ENCODE results near the gene NPPA. TPM values are rescaled to one million over a fixed set of nuclear protein-coding genes. Genes with fewer than 3 reads are reported as not detected.

NPPA gene
- total and polyA plus RNA-seq, 9 of the 15 experiments (the other 6 are each of a cell fraction or from before 2014, with no cell fraction given): not detected

DNA sequence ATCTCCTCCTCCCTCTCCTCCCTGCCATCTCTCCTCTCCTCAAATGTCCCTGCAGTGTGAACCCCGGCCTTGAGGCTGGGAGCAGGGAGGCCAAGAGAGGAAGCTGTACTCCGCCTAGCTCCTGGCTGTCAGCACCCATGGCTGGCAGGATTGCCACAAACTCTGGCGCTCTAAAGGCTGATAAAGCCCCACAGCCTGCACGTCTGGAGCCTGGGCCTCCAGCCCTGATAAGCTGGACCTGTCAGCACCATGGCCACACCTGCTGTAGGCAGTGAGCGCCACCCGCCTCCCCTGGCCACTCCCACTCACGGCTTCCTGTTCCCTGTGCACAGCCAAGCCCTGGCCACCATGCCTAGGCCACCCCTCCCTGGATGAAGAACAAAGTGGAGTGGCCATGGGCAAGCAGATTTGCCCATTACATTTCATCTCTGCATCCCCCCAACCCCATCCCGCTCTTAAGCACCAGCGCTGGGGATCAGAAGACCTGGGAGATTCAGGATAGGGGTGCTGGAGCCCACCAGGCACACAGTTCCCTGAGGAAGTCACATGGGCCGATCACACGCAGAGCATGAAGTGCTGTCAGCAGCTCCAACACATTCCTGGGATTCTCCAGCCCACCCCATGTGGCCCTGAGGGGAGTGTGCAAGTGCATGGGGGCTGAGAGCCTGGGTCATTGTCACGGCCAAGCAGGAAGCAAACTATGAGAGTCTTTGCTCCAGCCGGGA, 35.4 kb upstream of the NPPA start (continued):
- TF ChIP-seq, protein P1, sequence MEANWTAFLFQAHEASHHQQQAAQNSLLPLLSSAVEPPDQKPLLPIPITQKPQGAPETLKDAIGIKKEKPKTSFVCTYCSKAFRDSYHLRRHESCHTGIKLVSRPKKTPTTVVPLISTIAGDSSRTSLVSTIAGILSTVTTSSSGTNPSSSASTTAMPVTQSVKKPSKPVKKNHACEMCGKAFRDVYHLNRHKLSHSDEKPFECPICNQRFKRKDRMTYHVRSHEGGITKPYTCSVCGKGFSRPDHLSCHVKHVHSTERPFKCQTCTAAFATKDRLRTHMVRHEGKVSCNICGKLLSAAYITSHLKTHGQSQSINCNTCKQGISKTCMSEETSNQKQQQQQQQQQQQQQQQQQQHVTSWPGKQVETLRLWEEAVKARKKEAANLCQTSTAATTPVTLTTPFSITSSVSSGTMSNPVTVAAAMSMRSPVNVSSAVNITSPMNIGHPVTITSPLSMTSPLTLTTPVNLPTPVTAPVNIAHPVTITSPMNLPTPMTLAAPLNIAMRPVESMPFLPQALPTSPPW (CRISPR knock-in tag; IDR thresholded peaks at IDR 0.05): peak; percentile 87
- TF ChIP-seq ZNF583 (CRISPR knock-in tag; IDR thresholded peaks at IDR 0.05): peak; percentile 80
- TF ChIP-seq, protein P2, sequence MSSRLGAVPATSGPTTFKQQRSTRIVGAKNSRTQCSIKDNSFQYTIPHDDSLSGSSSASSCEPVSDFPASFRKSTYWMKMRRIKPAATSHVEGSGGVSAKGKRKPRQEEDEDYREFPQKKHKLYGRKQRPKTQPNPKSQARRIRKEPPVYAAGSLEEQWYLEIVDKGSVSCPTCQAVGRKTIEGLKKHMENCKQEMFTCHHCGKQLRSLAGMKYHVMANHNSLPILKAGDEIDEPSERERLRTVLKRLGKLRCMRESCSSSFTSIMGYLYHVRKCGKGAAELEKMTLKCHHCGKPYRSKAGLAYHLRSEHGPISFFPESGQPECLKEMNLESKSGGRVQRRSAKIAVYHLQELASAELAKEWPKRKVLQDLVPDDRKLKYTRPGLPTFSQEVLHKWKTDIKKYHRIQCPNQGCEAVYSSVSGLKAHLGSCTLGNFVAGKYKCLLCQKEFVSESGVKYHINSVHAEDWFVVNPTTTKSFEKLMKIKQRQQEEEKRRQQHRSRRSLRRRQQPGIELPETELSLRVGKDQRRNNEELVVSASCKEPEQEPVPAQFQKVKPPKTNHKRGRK (tag; IDR thresholded peaks at IDR 0.05): no peak
- TF ChIP-seq, protein P3, sequence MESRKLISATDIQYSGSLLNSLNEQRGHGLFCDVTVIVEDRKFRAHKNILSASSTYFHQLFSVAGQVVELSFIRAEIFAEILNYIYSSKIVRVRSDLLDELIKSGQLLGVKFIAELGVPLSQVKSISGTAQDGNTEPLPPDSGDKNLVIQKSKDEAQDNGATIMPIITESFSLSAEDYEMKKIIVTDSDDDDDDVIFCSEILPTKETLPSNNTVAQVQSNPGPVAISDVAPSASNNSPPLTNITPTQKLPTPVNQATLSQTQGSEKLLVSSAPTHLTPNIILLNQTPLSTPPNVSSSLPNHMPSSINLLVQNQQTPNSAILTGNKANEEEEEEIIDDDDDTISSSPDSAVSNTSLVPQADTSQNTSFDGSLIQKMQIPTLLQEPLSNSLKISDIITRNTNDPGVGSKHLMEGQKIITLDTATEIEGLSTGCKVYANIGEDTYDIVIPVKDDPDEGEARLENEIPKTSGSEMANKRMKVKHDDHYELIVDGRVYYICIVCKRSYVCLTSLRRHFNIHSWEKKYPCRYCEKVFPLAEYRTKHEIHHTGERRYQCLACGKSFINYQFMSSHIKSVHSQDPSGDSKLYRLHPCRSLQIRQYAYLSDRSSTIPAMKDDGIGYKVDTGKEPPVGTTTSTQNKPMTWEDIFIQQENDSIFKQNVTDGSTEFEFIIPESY (CRISPR knock-in tag; IDR thresholded peaks at IDR 0.05): peak; percentile 59
- no peak for TF ChIP-seq SIX5 (IDR thresholded peaks at IDR 0.05; ENCODE audit: borderline replicate concordance in 1 of 2, insufficient read depth in 1 of 2, low read depth in 1 of 2, low read length in 2 of 2)
- no peak for TF ChIP-seq LARP7 (IDR thresholded peaks at IDR 0.05)
- TF ChIP-seq RBFOX2 (IDR thresholded peaks at IDR 0.05; ENCODE audit: low read depth, low read length): peak; percentile 78
- TF ChIP-seq, protein P4, sequence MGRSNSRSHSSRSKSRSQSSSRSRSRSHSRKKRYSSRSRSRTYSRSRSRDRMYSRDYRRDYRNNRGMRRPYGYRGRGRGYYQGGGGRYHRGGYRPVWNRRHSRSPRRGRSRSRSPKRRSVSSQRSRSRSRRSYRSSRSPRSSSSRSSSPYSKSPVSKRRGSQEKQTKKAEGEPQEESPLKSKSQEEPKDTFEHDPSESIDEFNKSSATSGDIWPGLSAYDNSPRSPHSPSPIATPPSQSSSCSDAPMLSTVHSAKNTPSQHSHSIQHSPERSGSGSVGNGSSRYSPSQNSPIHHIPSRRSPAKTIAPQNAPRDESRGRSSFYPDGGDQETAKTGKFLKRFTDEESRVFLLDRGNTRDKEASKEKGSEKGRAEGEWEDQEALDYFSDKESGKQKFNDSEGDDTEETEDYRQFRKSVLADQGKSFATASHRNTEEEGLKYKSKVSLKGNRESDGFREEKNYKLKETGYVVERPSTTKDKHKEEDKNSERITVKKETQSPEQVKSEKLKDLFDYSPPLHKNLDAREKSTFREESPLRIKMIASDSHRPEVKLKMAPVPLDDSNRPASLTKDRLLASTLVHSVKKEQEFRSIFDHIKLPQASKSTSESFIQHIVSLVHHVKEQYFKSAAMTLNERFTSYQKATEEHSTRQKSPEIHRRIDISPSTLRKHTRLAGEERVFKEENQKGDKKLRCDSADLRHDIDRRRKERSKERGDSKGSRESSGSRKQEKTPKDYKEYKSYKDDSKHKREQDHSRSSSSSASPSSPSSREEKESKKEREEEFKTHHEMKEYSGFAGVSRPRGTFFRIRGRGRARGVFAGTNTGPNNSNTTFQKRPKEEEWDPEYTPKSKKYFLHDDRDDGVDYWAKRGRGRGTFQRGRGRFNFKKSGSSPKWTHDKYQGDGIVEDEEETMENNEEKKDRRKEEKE (IDR thresholded peaks at IDR 0.05; ENCODE audit: borderline replicate concordance in 1 of 2, control insufficient read depth in 1 of 2, low read depth in 2 of 2, low read length in 1 of 2): peak in 1 of 2 experiments; percentile 77; a peak in 1 of 4 replicates
- TF ChIP-seq NFE2L1 (tag; IDR thresholded peaks at IDR 0.05; ENCODE audit: borderline replicate concordance, low read depth): no peak
- TF ChIP-seq ZBTB1 (CRISPR knock-in tag; IDR thresholded peaks at IDR 0.05; ENCODE audit: borderline replicate concordance, low read depth): no peak
- TF ChIP-seq ELF1 (tag; IDR thresholded peaks at IDR 0.05): peak; percentile 69
- no peak for TF ChIP-seq FUS (optimal IDR thresholded peaks at IDR 0.05; ENCODE audit: low read depth, low read length)
- no peak for TF ChIP-seq ESRRB (CRISPR knock-in tag; IDR thresholded peaks at IDR 0.05; ENCODE audit: borderline replicate concordance)
- TF ChIP-seq, protein P5, sequence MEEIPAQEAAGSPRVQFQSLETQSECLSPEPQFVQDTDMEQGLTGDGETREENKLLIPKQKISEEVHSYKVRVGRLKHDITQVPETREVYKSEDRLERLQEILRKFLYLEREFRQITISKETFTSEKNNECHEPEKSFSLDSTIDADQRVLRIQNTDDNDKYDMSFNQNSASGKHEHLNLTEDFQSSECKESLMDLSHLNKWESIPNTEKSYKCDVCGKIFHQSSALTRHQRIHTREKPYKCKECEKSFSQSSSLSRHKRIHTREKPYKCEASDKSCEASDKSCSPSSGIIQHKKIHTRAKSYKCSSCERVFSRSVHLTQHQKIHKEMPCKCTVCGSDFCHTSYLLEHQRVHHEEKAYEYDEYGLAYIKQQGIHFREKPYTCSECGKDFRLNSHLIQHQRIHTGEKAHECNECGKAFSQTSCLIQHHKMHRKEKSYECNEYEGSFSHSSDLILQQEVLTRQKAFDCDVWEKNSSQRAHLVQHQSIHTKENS (CRISPR knock-in tag; IDR thresholded peaks at IDR 0.05): no peak
- TF ChIP-seq RBM34 (IDR thresholded peaks at IDR 0.05; ENCODE audit: borderline replicate concordance, insufficient read depth, low read length): no peak

Measured in K562 (cell line).